ENCODE measurements around the gene PROSER2.

GRCh38 chr10:11863353-11864109 is 40.4 kb downstream of the PROSER2 start:
- TF ChIP-seq CTCF (IDR thresholded peaks at IDR 0.05) (no peak), EZH2 (IDR thresholded peaks at IDR 0.05; ENCODE audit: borderline replicate concordance, insufficient read depth, low read depth, low read length, poor library complexity, severe bottlenecking) (no peak)
